ENCODE data around the gene GRIK5. TPM values are rescaled to one million over a fixed set of nuclear protein-coding genes. Genes with fewer than 3 reads are reported as not detected.
A peak's percentile ranks its signal among the peaks of the same experiment; 100 is the strongest.
"Not testable (repeated sequence)": the region's sequence is repeated elsewhere in the genome, so short reads cannot be mapped to it uniquely, and the experiment has no call there.

The GRIK5 gene
- total RNA-seq, 2 experiments from 2014 or later, result 0.58 to 0.74 TPM

DNA sequence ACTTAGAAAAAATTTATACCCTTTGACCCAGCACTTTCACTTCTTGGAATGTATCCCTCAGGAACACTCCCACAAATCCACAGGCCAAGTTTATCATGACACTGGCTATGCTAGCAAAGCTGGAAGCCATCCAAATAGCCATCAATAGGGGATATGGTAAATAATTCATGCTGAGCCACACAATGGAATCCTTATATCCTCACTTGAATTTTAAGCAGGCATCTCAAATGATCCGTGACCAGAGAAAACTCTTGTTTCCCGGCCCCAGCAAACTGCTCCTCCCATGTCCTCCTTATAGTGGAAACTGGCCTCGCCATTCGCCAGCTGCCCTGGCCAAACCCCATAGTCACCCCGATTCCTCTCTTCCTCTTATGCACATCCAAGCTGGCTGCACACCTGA lies 37.6 kb downstream of the GRIK5 start:
- Mint-ChIP-seq H3K9me3 (no peaks in the 10 kb centered on the region), H3K27me3 (peaks cover 15% of the 10 kb centered on the region), H3K4me3 (no peak overlapping the region), H3K27ac (no peak overlapping the region), H3K4me1 (no peaks in the 10 kb centered on the region), H3K36me3 (no peaks in the 10 kb centered on the region)
- DNase-seq, result no peak

DNA sequence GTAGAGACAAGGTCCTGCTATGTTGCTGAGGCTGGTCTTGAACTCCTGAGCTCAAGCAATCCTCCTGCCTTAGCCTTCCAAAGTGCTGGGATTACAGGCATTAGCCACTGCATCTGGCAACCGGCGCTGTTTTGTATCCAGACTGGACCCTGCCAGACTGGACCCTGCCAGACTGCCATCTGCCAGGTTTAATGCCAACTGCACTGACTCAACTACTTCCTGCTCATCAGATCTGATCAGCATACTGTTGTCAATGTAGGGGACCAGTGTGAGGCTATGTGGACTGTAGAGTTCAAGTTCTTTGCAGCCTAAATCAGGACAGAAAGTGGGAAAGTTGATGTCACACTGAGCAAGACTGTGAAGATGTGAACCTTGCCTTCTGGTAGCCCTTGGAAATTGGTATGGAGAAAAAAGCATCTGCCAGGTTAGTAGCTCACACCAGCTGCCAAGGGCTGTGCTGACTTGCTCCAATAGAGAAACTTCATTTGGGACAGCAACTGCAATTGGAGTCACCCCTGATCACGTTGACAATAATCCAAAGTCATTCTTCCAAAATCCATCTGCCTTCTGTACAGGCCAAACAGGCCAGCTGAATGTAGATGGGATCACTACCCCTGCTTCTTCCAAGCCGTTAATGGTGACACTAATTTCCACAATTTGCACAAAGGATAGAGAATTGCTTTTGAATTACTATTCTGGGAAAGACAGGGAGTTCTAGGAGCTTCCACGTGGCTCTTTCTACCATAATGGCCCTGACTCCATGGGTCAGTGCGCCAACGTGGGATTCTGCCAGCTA lies 39.2 kb downstream of the GRIK5 start:
- no peak for DNase-seq
- Mint-ChIP-seq H3K9me3 (no peaks in the 10 kb centered on the region), H3K27ac (no peak overlapping the region), H3K4me3 (no peak overlapping the region), H3K4me1 (no peaks in the 10 kb centered on the region), H3K36me3 (no peaks in the 10 kb centered on the region), H3K27me3 (peaks cover 18% of the 10 kb centered on the region)

- Mint-ChIP-seq H3K27me3 (peaks cover 13% of the 10 kb centered on the region), H3K4me3 (no peak overlapping the region), H3K4me1 (no peaks in the 10 kb centered on the region), H3K36me3 (no peaks in the 10 kb centered on the region), H3K9me3 (no peaks in the 10 kb centered on the region), H3K27ac (no peak overlapping the region)
- peak; percentile 34 for DNase-seq
Observed at GRCh38 chr19:42028304-42029216, 41.4 kb downstream of the GRIK5 start.

- no peaks in the 10 kb centered on the region for H3K9me3 Mint-ChIP-seq
- no peak overlapping the region for H3K4me3 Mint-ChIP-seq
Observed at GRCh38 chr19:42024622-42025111, 45.3 kb downstream of the GRIK5 start.

DNA sequence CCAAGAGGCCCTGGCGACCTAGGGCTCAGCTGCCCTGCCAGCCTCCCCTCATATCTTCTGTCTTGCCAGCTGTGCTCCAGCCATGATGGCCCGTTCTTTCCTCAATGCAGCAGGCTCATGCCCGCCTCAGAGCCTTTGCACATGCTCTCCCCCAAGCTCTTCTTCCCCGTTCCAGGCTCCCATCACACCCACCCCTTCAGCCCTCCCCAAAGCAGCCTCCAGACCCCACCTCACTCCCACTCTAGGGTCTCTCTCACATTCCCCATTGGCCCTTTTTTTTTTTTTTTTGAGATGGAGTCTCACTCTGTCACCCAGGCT lies 46.1 kb downstream of the GRIK5 start:
- H3K4me3 Mint-ChIP-seq, result no peak overlapping the region
- no peaks in the 10 kb centered on the region for H3K36me3 Mint-ChIP-seq
- H3K27ac Mint-ChIP-seq, result no peak overlapping the region
- peaks cover 6% of the 10 kb centered on the region for H3K4me1 Mint-ChIP-seq
- no peaks in the 10 kb centered on the region for H3K9me3 Mint-ChIP-seq
- no peak for DNase-seq
- H3K27me3 Mint-ChIP-seq, result peaks cover 8% of the 10 kb centered on the region

More at GRCh38 chr19:42024622-42025111, 45.3 kb downstream of the GRIK5 start:
- Mint-ChIP-seq H3K27me3 (peaks cover 10% of the 10 kb centered on the region), H3K36me3 (no peaks in the 10 kb centered on the region), H3K4me1 (peaks cover 6% of the 10 kb centered on the region), H3K27ac (no peak overlapping the region)
- no peak for DNase-seq

DNA sequence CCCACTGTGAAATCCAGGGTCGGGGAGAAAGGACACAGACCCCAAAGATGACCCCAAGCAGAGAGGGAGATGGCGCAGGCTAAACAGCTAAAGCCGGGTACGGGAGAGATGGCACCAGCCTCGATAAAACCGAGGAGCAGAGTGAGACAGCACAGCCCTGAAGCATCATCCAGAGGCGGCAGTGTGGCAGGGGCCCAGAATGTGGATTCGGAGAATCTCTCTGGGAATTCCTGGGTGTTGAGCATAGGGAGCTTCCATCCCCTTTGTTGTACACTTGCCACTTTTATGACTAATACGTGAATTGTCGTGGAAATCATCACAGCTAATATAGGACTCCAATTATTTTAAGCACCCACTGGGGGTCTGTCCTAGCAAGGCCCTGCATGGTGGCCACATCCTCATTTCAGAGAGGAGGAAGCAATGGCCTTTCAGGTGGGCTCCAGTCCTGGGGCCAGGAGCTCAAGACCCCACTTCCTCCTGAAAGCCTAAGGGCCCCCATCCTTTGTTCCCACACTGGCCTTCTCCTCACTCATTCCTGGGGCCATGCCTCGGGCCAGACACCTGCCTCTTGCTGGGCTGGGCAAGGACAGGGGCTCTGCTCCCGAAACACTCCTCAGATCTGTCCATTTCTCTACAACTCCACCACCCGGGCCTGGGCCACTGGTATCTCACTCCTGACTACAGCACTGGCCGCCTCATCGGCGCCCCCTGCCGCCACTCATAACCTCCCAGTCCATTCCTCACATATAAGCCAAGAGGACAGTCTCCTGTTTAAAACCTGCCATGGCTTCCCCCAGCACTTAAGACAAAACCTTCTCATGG lies 46.7 kb downstream of the GRIK5 start:
- Mint-ChIP-seq H3K4me1 (peaks cover 6% of the 10 kb centered on the region), H3K27me3 (peaks cover 4% of the 10 kb centered on the region)

GRCh38 chr19:42022616-42023015 lies 47.4 kb downstream of the GRIK5 start:
- Mint-ChIP-seq H3K9me3 (no peaks in the 10 kb centered on the region), H3K4me1 (peaks cover 6% of the 10 kb centered on the region), H3K4me3 (no peak overlapping the region), H3K36me3 (no peaks in the 10 kb centered on the region), H3K27me3 (peaks cover 3% of the 10 kb centered on the region), H3K27ac (no peak overlapping the region)
- no peak for DNase-seq

More for the DNA sequence above, 46.7 kb downstream of the GRIK5 start:
- Mint-ChIP-seq H3K9me3 (no peaks in the 10 kb centered on the region), H3K36me3 (no peaks in the 10 kb centered on the region), H3K4me3 (no peak overlapping the region), H3K27ac (no peak overlapping the region)
- DNase-seq, result peak; percentile 24

DNA sequence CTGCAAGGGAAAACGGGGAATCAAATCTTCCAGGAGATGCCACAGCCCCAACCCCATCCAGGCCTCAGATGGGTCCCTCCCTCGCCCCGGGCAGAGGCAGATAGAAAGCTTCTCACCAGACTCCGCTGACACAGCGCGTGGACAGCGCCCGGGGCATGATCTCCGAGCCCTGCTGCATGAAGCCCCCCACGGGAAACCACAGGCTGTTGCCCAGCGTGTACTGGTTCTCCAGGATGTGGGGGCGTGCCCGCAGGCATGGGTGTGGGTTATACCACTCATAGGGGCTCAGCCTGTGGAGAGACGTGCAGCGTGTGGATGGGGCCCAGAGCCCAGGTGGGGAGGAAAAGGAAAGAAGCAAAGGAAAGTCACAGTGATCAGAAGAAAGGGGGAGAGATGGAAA lies 48.8 kb downstream of the GRIK5 start:
- Mint-ChIP-seq H3K9me3 (no peaks in the 10 kb centered on the region), H3K4me3 (no peak overlapping the region), H3K27me3 (no peaks in the 10 kb centered on the region), H3K36me3 (no peaks in the 10 kb centered on the region), H3K4me1 (peaks cover 6% of the 10 kb centered on the region), H3K27ac (no peak overlapping the region)
- no peak for DNase-seq

GRCh38 chr19:42018503-42019193 lies 51.4 kb downstream of the GRIK5 start:
- Mint-ChIP-seq H3K4me3 (no peak overlapping the region), H3K36me3 (no peaks in the 10 kb centered on the region), H3K27me3 (no peaks in the 10 kb centered on the region), H3K27ac (no peak overlapping the region), H3K9me3 (no peaks in the 10 kb centered on the region), H3K4me1 (peaks cover 6% of the 10 kb centered on the region)
- no peak for DNase-seq

DNA sequence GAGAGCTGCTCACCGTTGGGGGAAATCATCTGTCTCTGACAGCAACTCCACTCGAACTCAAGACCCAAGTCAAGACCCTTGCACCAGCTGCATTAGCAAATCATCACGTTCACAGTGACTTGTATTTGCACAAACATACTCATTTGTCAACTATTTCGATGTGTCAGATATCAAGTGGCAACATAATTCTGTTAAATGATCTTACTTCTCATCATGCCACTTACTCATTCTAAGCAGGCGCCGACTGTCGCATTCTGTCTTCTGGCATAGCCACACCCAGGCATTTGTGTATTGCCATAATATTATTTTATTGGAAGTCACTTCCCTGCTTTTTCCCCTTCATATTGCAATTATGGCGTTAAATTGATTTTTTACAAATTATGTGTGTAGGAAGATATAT lies 53.0 kb downstream of the GRIK5 start:
- Mint-ChIP-seq H3K4me3 (no peak overlapping the region), H3K9me3 (no peaks in the 10 kb centered on the region), H3K4me1 (peaks cover 6% of the 10 kb centered on the region), H3K36me3 (no peaks in the 10 kb centered on the region), H3K27me3 (no peaks in the 10 kb centered on the region), H3K27ac (no peak overlapping the region)
- no peak for DNase-seq

DNA sequence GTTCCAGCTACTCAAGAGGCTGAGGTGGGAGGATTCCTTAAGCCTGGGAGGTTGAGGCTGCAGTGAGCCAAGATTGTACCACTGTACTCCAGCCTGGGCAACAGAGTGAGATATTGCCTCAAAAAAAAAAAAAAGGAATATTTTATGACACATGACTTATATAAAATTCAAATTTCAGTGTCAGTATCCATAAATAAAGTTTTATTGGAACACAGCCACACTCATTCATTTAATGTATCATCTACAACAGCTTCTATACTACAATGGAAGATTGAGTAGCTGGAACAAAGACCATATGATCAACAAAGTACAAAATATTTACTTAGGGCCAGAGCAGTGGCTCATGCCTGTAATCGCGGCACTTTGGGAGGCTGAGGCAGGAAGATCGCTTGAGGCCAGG lies 57.3 kb downstream of the GRIK5 start:
- not testable (repeated sequence) for H3K27ac Mint-ChIP-seq, H3K9me3 Mint-ChIP-seq, H3K4me3 Mint-ChIP-seq, H3K36me3 Mint-ChIP-seq, H3K27me3 Mint-ChIP-seq, H3K4me1 Mint-ChIP-seq, DNase-seq

DNA sequence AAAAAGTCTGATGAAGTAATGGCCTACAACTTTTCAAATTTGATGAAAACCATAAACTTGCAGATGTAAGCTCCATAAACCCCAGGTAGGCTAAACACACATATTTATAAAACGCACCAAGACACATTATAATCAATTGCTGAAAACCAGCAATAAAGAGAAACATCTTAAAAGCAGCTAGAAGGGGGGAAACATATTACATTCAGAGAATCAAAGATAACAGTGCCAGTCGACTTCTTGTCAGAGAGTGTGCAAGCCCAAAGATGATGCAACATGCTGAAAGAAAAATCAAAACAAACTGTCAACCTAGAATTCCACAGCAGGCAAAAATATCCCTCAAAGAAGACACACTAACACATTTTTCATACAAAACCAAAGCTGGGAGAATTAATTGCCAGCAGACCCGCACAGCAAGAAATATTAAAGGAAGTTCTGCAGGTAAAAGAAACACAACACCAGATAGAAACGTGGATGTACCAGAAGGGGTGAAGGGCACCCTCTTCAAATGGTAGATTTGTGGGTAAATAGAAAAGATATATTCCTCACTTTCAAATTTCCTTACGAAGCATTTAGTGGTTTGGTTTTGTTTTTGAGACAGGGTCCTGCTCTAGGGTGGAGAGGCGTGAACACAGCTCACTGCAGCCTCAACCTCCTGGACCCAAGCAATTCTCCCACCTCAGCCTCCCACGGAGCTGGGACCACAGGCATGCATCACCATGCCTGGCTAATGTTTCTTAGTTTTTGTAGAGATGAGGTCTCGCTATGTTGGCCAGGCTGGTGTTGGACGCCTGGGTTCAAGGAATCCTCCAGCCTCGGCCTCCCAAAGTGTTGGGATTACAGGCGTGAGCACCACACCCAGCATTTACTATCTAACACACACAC lies 59.5 kb downstream of the GRIK5 start:
- Mint-ChIP-seq H3K36me3 (no peaks in the 10 kb centered on the region), H3K27me3 (no peaks in the 10 kb centered on the region), H3K4me3 (no peak overlapping the region), H3K4me1 (no peaks in the 10 kb centered on the region), H3K9me3 (no peaks in the 10 kb centered on the region), H3K27ac (peak overlapping the region; percentile 47)
- DNase-seq, result no peak

- H3K4me1 Mint-ChIP-seq, result no peaks in the 10 kb centered on the region
- H3K27me3 Mint-ChIP-seq, result peaks cover 9% of the 10 kb centered on the region
- H3K9me3 Mint-ChIP-seq, result no peaks in the 10 kb centered on the region
Observed at GRCh38 chr19:42006569-42006968, 63.4 kb downstream of the GRIK5 start.

DNA sequence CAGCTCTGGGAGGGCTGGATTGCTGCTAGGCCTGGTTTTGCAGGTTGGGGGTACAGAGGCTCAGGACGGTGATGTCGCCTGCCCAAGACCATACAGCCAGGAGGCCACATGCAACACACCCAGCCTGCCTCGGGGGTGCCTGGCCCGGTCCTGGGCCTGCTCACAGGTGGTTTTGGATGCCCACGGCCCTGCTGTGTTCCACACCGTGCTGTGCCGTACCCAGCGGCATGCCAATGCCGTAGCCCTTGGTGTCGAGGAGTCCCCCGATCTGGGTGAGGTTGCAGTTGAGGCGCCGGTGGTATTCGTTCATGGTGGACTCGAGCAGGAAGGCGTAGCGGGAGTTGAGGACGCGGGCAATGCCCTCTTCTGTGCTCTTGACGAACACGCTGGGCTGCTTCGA lies 64.5 kb downstream of the GRIK5 start:
- H3K36me3 Mint-ChIP-seq, result no peaks in the 10 kb centered on the region
- H3K27ac Mint-ChIP-seq, result no peak overlapping the region
- H3K9me3 Mint-ChIP-seq, result no peaks in the 10 kb centered on the region
- no peak overlapping the region for H3K4me3 Mint-ChIP-seq
- DNase-seq, result no peak
- peaks cover 19% of the 10 kb centered on the region for H3K27me3 Mint-ChIP-seq
- no peaks in the 10 kb centered on the region for H3K4me1 Mint-ChIP-seq

More at GRCh38 chr19:42006569-42006968, 63.4 kb downstream of the GRIK5 start:
- no peak overlapping the region for H3K4me3 Mint-ChIP-seq
- H3K27ac Mint-ChIP-seq, result no peak overlapping the region
- no peaks in the 10 kb centered on the region for H3K36me3 Mint-ChIP-seq
- no peak for DNase-seq
